Duodenal mucosa (tissue), 2 donors: ENCODE data around the gene MYO5A.

Source experiments
- H3K27ac ChIP-seq: one replicate; pipeline ENCODE4 v1.7.0; 2013; ENCODE audit warnings: low read depth, low read length
- H3K27me3 ChIP-seq, 2 donors: one replicate each; pipeline ENCODE4 v1.7.0; 2013; ENCODE audit warnings: low read length in 2 of 2, control low read depth in 1 of 2; ENCODE audit not compliant: insufficient read depth in 2 of 2, control insufficient read depth in 1 of 2
- H3K36me3 ChIP-seq, 2 donors: one replicate each; pipeline ENCODE4 v1.7.0; 2013; ENCODE audit warnings: low read length in 2 of 2, control low read depth in 1 of 2; ENCODE audit not compliant: insufficient read depth in 2 of 2, control insufficient read depth in 1 of 2
- H3K4me1 ChIP-seq, 2 donors: one replicate each; pipeline ENCODE4 v1.7.0; 2013; ENCODE audit warnings: low read length in 2 of 2, control low read depth in 1 of 2; ENCODE audit not compliant: insufficient read depth in 2 of 2, control insufficient read depth in 1 of 2
- H3K4me3 ChIP-seq, 2 donors: one replicate each; pipeline ENCODE4 v1.7.0; 2013; ENCODE audit warnings: low read length in 2 of 2, low read depth in 1 of 2
- H3K9ac ChIP-seq, 2 donors: one replicate each; pipeline ENCODE4 v1.7.0; 2013; ENCODE audit warnings: low read length in 2 of 2, low read depth in 1 of 2
- H3K9me3 ChIP-seq, 2 donors: one replicate each; pipeline ENCODE4 v1.7.0; 2013; ENCODE audit warnings: low read length in 2 of 2, control low read depth in 1 of 2; ENCODE audit not compliant: control insufficient read depth in 1 of 2

MYO5A gene

DNA sequence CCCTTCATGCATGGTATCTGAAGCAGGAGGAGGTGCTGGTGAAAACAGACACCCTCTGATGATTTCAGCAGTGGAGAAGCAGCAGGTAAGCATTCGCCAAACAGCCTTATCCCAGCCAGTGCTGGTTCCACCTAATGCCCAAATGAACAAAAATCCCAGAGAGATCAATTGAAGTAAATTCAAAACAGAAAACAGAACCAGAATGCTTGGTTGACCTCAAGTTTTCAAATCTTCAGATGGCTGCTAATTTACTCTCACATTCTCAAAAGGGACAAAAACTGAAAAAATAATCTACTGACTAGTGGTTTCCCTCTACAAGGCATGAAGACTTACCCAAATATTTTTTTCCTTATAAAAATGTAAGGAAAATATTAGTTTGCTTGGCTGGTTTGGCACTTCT, 146.0 kb downstream of the MYO5A start:
- H3K27ac ChIP-seq, result no peak overlapping the region
- H3K9me3 ChIP-seq, result no peaks in the 10 kb centered on the region
- H3K4me1 ChIP-seq, result no peaks in the 10 kb centered on the region
- H3K36me3 ChIP-seq, result peaks cover 0 to 7% of the 10 kb centered on the region in 2 donors
- H3K27me3 ChIP-seq, result no peaks in the 10 kb centered on the region
- H3K9ac ChIP-seq, result no peak overlapping the region
- H3K4me3 ChIP-seq, result no peak overlapping the region

DNA sequence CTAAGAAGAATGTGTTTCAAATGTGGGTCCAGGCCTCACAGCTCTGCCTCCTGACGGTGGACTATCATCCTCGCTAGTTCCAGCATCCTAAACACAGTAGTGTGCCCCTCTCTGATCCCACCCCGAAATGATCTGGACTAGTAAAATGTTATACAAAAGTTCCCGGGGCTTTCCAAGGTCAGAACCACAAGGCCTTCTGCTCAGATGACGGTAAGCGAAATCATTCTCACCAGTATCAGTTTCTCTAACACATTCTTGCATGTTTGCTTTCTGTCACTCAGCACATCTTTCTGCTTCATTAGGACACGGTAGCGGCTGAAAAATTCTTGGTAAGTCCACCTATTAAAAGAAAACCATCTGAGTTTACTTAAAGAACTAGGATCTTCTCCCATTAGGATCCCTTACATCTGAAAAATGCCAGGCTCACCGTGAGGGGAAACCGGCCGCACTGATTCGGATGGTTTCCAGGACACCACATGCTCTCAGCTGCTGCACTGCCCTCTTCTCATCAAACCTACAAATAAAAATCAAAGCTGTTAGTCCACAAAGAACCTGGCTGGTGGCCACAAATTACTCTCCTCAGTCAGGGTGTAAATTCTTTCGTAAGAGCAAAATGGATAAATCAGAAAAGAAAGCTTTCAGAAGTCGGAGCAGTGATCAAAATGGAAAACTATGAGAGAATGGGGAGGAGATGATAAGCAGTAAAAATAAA, 149.1 kb downstream of the MYO5A start:
- H3K4me1 ChIP-seq, result no peaks in the 10 kb centered on the region
- H3K27ac ChIP-seq, result no peak overlapping the region
- H3K27me3 ChIP-seq, result no peaks in the 10 kb centered on the region
- H3K9me3 ChIP-seq, result no peaks in the 10 kb centered on the region
- peaks cover 10 to 14% of the 10 kb centered on the region in 2 donors for H3K36me3 ChIP-seq
- H3K9ac ChIP-seq, result no peak overlapping the region
- H3K4me3 ChIP-seq, result no peak overlapping the region

DNA sequence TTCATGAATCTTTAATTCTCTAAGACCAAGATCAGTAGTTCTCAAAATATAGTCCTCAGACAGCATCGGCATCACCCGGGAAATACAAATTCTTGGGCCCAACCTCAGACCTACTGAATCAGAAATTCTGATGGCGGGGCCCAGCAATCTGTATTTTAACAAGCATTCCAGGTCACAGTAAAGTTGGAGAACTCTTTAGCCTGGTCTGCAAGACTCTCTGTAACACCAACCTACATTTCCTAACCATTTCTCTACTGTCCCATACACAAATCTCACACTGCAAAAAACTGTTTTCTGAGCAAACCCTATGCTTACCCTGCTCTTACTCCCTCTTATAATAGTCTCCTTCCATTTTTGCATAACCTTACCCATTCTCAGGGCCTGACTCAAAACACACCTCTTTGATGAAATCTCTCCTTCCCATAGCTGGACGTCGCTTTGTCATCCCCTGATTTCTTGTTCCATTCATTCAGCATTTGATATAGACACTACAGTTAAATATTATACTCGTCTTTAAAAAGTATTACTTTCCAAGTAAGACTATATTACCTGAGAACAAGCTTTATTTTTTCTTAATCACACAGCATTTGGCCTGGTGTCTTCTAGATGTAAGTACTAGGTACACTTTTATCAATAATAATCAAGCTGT, 149.8 kb downstream of the MYO5A start:
- Histone ChIP-seq H3K4me3 (no peak overlapping the region), H3K9me3 (no peaks in the 10 kb centered on the region), H3K36me3 (peaks cover 10 to 18% of the 10 kb centered on the region in 2 donors), H3K9ac (no peak overlapping the region), H3K27ac (no peak overlapping the region), H3K4me1 (no peaks in the 10 kb centered on the region), H3K27me3 (no peaks in the 10 kb centered on the region)

DNA sequence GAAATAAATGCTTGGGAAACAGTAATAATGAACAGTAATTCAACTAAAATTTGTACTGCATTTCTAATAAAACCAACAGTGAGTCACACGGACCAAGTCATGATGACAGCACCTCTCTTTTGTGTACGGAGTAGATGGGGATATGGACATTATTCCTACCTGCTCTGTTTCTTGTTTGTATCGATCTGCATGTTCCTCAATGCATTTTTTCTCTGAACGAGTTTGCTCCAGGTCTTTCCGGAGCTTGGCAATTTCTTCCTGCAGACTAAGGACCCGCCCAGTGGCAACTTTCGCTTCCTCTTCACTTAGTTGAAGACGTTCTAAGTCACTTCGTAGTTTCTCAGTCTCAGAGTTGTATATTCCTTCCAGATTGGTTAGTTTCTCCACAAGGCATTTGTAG, 158.7 kb downstream of the MYO5A start:
- Histone ChIP-seq H3K27me3 (no peaks in the 10 kb centered on the region), H3K9ac (no peak overlapping the region), H3K36me3 (peaks cover 3 to 20% of the 10 kb centered on the region in 2 donors), H3K27ac (no peak overlapping the region), H3K9me3 (no peaks in the 10 kb centered on the region), H3K4me3 (no peak overlapping the region), H3K4me1 (no peaks in the 10 kb centered on the region)

DNA sequence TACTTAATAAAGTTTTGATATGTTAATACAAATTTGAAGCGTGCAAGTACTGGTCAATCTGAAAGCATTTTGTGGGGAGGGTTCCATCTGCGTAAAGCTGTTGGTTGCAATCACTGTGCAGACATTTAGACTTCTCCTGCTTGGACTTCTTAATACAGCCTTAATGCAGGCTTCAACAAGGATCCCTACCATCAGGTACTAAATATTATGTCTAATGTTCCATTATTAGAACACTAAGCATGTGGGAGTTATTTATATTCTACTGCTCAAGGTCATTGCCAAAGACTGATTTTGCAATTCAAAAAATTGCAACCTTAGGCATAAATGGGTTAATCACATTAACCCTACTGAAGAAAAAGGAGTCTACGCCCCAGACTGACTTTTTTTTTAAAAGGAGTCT, 159.2 kb downstream of the MYO5A start:
- H3K27ac ChIP-seq, result no peak overlapping the region
- no peak overlapping the region for H3K9ac ChIP-seq
- peaks cover 3 to 17% of the 10 kb centered on the region in 2 donors for H3K36me3 ChIP-seq
- no peaks in the 10 kb centered on the region for H3K27me3 ChIP-seq
- H3K4me1 ChIP-seq, result no peaks in the 10 kb centered on the region
- H3K9me3 ChIP-seq, result no peaks in the 10 kb centered on the region
- H3K4me3 ChIP-seq, result no peak overlapping the region

DNA sequence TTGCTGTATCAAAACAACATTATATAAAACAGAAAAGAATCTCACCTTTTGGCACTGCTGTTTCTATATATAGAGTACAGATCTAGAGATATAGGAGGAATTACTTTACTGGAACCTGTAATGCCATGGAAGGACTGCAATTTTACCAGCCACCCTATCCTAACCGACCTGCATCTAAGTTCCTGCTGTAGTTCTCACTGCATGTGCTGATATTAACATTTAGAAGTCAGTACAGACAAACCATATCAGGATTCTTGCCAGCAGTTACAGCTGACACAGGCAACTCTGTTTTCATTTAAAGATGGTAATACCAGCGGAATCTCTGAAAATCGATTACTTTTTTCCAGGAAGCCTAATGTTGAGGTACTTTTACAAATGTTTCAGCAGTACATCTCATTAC, 159.7 kb downstream of the MYO5A start:
- no peaks in the 10 kb centered on the region for H3K27me3 ChIP-seq
- no peak overlapping the region for H3K4me3 ChIP-seq
- no peak overlapping the region for H3K27ac ChIP-seq
- no peak overlapping the region for H3K9ac ChIP-seq
- H3K36me3 ChIP-seq, result peaks cover 3 to 17% of the 10 kb centered on the region in 2 donors
- no peaks in the 10 kb centered on the region for H3K4me1 ChIP-seq
- H3K9me3 ChIP-seq, result no peaks in the 10 kb centered on the region

DNA sequence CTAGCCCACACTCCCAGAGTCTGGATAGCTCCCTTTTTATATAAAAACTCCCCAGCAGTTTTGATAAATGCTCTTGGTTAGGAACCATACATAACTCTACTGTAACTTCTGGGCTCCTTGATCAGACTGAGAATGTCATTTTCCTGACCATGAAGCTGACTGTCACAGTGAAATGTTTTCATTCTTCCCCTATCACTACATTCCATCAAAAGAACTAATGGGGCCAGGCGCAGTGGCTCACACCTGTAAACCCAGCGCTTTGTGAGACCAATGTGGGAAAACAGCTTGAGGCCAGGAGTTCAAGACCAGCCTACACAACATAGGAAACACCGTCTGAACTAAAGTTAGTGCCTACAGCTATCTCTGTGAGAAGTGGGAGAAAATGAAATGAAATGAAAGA, 160.3 kb downstream of the MYO5A start:
- H3K9ac ChIP-seq, result no peak overlapping the region
- no peak overlapping the region for H3K27ac ChIP-seq
- no peaks in the 10 kb centered on the region for H3K27me3 ChIP-seq
- no peaks in the 10 kb centered on the region for H3K9me3 ChIP-seq
- no peak overlapping the region for H3K4me3 ChIP-seq
- H3K36me3 ChIP-seq, result peaks cover 2 to 15% of the 10 kb centered on the region in 2 donors
- H3K4me1 ChIP-seq, result no peaks in the 10 kb centered on the region

DNA sequence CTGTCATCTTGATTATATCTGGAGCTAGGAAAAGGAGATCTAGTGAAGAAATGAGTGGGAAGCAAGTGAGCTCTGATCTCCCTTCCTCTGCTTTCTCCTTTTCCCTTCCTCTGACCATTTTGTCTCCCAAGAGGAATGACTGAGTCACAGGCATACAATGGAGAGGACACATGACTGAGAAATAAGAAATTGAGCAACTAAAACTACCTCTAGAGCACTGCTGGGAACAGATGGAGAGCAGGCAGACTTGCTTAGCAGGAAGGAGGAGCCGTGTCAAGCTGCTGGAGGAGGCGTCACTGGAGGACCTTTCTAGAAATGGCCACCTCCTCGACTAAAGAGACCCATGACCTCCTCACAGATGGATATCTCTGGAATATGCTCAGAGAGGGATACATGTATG, 166.2 kb downstream of the MYO5A start:
- H3K4me1 ChIP-seq, result no peaks in the 10 kb centered on the region
- H3K4me3 ChIP-seq, result no peak overlapping the region
- no peak overlapping the region for H3K27ac ChIP-seq
- no peak overlapping the region for H3K9ac ChIP-seq
- H3K27me3 ChIP-seq, result no peaks in the 10 kb centered on the region
- peaks cover 0 to 2% of the 10 kb centered on the region in 2 donors for H3K36me3 ChIP-seq
- no peaks in the 10 kb centered on the region for H3K9me3 ChIP-seq

DNA sequence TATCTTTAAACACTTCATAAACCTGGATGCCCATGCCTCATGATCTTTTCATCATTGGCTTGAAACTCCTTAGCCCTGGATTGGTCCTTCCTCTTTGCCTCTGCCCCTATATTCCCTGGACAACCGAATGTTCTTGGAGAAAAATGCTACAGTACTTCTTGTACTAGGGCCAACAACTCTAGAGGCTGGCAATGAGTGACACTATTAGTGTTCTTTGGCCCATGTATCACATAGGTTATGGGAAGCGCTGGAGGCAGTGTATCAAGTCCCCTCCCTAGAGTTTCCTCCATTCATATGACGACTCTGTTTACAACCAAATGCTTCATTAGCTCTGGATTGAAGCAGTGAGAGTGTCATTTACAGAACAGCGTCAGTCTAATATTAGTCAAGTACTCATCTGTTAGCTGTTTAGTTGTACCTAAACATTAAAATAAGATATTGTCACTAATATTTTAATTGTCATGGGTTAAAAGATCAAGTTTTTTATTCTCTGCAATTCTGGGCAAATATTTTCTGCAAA, 166.6 kb downstream of the MYO5A start:
- no peak overlapping the region for H3K4me3 ChIP-seq
- peaks cover 0 to 2% of the 10 kb centered on the region in 2 donors for H3K36me3 ChIP-seq
- H3K9ac ChIP-seq, result no peak overlapping the region
- no peak overlapping the region for H3K27ac ChIP-seq
- no peaks in the 10 kb centered on the region for H3K4me1 ChIP-seq
- no peaks in the 10 kb centered on the region for H3K9me3 ChIP-seq
- H3K27me3 ChIP-seq, result no peaks in the 10 kb centered on the region

DNA sequence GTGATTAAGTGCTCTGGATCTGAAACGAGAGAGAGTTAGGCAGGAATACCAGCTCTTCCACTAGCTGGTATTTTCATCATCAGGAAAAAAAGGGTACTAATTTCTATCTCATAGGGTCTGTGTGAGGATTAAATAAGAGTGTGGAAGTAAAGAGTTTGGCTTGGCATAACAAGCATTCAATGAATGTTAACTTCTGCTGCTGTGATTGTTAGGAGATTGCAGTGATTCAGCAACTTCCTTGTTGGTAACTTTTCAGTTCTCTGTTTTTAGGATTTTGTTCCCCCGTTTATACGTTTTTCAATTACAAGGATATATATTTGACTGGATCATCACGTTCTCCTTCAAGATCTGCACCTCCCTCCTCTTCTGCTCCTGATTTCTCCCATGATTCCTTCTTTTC, 167.2 kb downstream of the MYO5A start:
- no peak overlapping the region for H3K4me3 ChIP-seq
- no peak overlapping the region for H3K27ac ChIP-seq
- H3K4me1 ChIP-seq, result no peaks in the 10 kb centered on the region
- H3K9ac ChIP-seq, result no peak overlapping the region
- no peaks in the 10 kb centered on the region for H3K27me3 ChIP-seq
- H3K36me3 ChIP-seq, result peaks cover 0 to 2% of the 10 kb centered on the region in 2 donors
- no peaks in the 10 kb centered on the region for H3K9me3 ChIP-seq
